GM18951 (cell line): ENCODE measurements around the gene USP25.
"Not testable (repeated sequence)": the region's sequence is repeated elsewhere in the genome, so short reads cannot be mapped to it uniquely, and the experiment has no call there.

Experiments used
- POLR2A ChIP-seq: IDR thresholded peaks from 4 replicates; pipeline ENCODE4 v1.6.1; 2011; ENCODE audit warnings: mild to moderate bottlenecking; ENCODE audit not compliant: insufficient read length, insufficient read depth; ENCODE audit errors: extremely low read depth
- in situ Hi-C: fragments of 300-500 bp; cut with MboI; formaldehyde crosslinking; loops from one replicate; pipeline ENCODE4 v1.12.0; 2022; ENCODE audit warnings: low sequenced_read_pairs, mixed read lengths, inconsistent platforms; ENCODE audit not compliant: unreplicated experiment

USP25 gene

GRCh38 chr21:15722591-15723324 lies 7.0 kb upstream of the USP25 start:
- no peak for TF ChIP-seq POLR2A
- in situ Hi-C loops: no loop called here

GRCh38 chr21:15725949-15726348 lies 3.8 kb upstream of the USP25 start:
- TF ChIP-seq POLR2A: no peak
- in situ Hi-C loops: no loop called here

- no peak for TF ChIP-seq POLR2A
- in situ Hi-C loops: no loop called here
Observed at GRCh38 chr21:15728046-15728445, 1.7 kb upstream of the USP25 start.

- TF ChIP-seq POLR2A: no peak
- in situ Hi-C loops: no loop called here
Observed at GRCh38 chr21:15729346-15729673, 472 bp upstream of the USP25 start.

- in situ Hi-C loops: no loop called here
- TF ChIP-seq POLR2A: no peak
Observed at GRCh38 chr21:15730484-15731242, 881 bp downstream of the USP25 start.

- in situ Hi-C loops: no loop called here
Observed at GRCh38 chr21:15731243-15731613, 1.4 kb downstream of the USP25 start.

GRCh38 chr21:15732290-15732995 lies 2.7 kb downstream of the USP25 start:
- in situ Hi-C loops: no loop called here
- TF ChIP-seq POLR2A: no peak

More at GRCh38 chr21:15731243-15731613, 1.4 kb downstream of the USP25 start:
- TF ChIP-seq POLR2A: no peak

GRCh38 chr21:15732996-15733329 lies 3.2 kb downstream of the USP25 start:
- TF ChIP-seq POLR2A: no peak
- in situ Hi-C loops: no loop called here

GRCh38 chr21:15735409-15735808 lies 5.6 kb downstream of the USP25 start:
- in situ Hi-C loops: no loop called here
- no peak for TF ChIP-seq POLR2A

- in situ Hi-C loops: not testable (repeated sequence)
Observed at GRCh38 chr21:15735931-15736330, 6.1 kb downstream of the USP25 start.

GRCh38 chr21:15738779-15739178 lies 9.0 kb downstream of the USP25 start:
- in situ Hi-C loops: not testable (repeated sequence)

- TF ChIP-seq POLR2A: no peak
- in situ Hi-C loops: no loop called here
Observed at GRCh38 chr21:15740383-15740782, 10.6 kb downstream of the USP25 start.

GRCh38 chr21:15741510-15741909 lies 11.7 kb downstream of the USP25 start:
- TF ChIP-seq POLR2A: no peak
- in situ Hi-C loops: no loop called here

- TF ChIP-seq POLR2A: no peak
- in situ Hi-C loops: no loop called here
Observed at GRCh38 chr21:15742052-15742670, 12.4 kb downstream of the USP25 start.

GRCh38 chr21:15742694-15743093 lies 12.9 kb downstream of the USP25 start:
- in situ Hi-C loops: no loop called here
- TF ChIP-seq POLR2A: no peak
